HG03103 (cell line): ENCODE results near the gene CFAP68.
"Not testable (repeated sequence)": the region's sequence is repeated elsewhere in the genome, so short reads cannot be mapped to it uniquely, and the experiment has no call there.

Source experiments
- ATAC-seq: cut with Tn5 transposase; IDR thresholded peaks from one replicate; pipeline ENCODE4 v1.9.1; 2021; ENCODE audit warnings: low read depth; ENCODE audit not compliant: unreplicated experiment

Gene CFAP68

DNA sequence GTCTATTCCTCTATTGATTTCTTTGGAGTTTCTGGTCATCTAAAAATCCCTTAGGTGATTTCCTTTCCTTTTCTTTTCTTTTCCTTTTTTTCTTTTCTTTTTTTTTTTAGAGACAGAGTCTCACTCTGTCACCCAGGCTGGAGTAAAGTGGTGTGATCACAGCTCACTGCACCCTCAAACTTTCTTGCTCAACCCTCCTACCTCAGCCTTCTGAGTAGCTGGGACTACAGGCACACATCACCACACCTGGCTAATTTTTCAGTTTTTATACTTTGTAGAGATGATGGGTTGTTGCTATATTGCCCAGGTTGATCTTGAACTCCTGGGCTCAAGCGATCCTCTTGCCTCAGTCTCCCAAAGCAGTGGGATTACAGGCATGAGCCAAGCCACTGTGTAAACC lies 37.4 kb downstream of the CFAP68 start:
- no peak for ATAC-seq

- no peak for ATAC-seq
Observed at GRCh38 chr11:111917312-111917711, 38.0 kb downstream of the CFAP68 start.

- ATAC-seq, result no peak
Observed at GRCh38 chr11:111917788-111918187, 38.4 kb downstream of the CFAP68 start.

DNA sequence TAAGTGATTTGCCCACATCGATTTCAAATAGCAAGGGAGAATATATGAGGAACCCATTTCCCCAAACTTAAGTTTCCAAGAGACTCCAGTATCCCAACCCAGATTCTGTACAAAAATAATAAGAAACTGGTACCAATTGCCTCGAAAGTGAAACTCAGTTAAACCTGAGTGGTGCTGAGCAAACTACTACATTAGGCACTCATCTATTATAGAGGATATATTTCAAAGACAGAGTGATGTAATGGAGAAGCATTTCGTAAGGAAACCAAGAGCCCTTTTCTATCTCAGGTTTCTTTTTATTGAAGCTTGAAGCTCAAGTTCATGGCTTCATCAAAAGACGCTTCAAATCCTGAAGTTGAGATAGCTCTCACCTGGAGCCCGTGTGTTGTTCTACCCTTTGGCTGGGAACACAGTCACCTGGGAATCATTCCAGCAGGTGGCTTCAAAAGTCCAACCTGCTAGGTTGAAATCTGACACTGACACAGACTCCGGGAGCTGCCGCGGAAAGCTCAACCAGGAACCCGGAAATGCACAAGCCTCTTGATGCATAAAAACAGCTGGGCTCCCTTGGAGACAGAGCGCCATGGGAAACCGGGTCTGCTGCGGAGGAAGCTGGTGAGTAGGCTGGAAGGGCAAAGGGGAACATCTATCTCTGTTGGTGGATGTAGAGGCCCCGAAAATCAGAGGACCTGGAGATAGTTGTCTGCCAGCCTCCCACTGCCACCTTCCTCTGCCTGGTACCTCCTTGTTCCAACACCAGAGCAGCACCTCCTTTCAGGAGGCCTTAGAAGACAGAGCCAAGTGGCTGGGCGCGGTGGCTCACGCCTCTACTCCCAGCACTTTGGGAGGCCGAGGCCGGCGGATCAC lies 39.3 kb downstream of the CFAP68 start, which contains the start of gene C11orf52:
Gene C11orf52, plus strand, starts transcription at position 524 of the 867 bp plus-strand sequence. Its CDS starts 60 bp downstream, at position 584.
- ATAC-seq, result no peak

GRCh38 chr11:111920908-111921307 lies 41.6 kb downstream of the CFAP68 start:
- ATAC-seq, result no peak

GRCh38 chr11:111921541-111922230 lies 42.3 kb downstream of the CFAP68 start:
- no peak for ATAC-seq

GRCh38 chr11:111922803-111923202 lies 43.5 kb downstream of the CFAP68 start:
- ATAC-seq, result no peak

- no peak for ATAC-seq
Observed at GRCh38 chr11:111923351-111923788, 44.0 kb downstream of the CFAP68 start.

DNA sequence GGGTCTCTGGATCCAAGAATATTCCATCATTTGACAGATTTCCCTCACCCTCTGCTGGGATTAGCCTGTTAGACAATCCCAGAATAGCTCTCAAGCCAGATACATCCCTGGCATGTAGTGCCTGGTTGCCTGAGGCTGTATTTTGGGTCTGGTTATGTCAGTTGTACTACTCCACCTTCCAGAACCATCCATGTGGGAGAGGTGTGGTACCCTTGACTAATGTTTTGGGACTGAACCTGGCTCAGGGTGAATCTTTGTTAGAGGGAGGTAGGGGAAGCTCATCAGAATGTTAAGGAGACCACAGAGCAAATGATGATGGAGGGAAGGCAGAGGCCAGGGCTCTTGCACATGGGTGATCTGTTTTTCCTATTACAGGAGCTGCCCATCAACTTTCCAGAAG lies 44.6 kb downstream of the CFAP68 start:
- no peak for ATAC-seq

DNA sequence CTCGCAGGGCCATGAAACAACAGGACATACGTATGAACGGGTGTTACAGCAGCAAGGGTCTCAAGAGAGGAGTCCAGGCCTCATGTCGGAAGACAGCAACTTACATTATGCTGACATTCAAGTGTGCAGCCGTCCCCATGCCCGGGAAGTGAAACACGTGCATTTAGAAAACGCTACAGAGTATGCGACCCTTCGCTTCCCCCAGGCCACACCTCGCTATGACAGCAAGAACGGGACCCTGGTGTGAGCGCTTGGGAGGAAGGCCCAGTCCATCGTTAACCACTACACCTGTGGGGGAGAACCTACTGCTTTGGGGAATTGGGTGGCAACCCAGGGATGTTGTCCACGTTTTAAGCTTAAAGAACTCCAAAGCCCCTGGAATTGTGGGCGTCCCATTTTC lies 46.6 kb downstream of the CFAP68 start:
- ATAC-seq, result no peak

GRCh38 chr11:111926505-111927391 lies 47.4 kb downstream of the CFAP68 start:
- ATAC-seq, result peak; percentile 88

DNA sequence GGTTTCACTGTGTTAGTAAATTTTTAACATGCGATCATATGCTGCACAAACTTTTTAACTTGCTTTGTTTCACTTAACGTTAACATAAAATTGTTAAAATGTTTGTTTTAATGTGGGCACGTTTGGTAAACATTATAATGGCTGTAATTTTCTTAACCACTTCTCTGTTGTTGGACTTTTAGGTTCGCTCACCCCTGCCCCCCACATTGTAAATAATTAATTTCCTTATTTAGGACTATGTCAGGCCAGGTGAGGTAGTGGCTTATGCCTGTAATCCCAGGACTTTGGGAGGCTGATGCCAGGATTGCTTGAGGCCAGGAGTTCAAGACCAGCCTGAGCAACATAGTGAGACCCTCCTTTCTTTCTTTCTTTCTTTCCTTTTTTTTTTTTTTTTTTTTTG lies 51.1 kb downstream of the CFAP68 start:
- ATAC-seq, result no peak

DNA sequence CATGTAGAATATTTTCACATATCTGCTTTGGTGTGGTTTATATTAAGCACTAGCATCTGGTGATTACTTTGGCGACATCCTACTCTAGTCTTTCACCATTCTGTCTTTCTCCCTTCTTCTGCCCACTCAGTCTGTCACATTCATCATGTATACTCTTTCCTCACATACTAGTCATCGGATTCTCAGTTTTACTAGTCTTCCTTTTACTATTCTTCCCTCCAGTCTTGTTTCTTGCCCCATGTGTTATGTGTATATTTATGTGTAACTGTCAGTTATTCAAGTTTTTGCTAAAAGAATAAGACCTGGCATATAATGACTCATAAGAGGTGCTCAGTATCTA lies 53.2 kb downstream of the CFAP68 start:
- ATAC-seq, result no peak

DNA sequence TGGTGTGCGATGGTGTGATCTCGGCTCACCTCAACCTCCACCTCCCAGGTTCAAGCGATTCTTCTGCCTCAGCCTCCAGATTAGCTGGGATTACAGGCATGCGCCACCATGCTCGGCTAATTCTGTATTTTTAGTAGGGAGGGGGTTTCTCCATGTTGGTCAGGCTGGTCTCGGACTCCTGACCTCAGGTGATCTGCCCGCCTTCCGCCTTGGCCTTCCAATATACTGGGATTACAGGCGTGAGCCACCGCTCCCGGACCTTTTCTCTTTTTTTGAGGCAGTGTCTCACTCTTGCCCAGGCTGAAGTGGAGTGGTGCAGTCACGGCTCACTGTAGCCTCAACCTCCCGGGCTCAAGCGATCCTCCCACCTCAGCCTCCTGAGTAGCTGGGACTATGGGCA lies 53.8 kb downstream of the CFAP68 start:
- not testable (repeated sequence) for ATAC-seq

- ATAC-seq, result no peak
Observed at GRCh38 chr11:111933872-111934271, 54.5 kb downstream of the CFAP68 start.

DNA sequence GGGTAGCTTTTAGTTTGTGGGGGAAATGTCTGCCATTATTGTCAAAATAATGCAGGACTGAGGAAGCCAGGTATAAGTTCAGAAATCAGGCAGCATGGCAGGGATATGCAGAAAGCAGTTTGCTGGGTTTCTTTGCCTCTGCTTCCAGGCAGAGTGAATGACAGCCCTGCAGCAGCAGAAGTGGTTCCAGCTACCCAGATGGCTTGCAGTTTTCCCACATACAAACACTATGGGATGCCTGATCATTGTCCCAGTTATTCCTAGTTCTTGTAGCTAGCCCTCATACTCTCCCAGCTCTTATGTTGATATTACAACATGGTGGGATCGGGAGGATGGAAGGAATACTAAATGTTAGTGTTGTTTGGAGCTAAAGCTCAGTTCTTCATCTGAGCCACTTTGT lies 55.0 kb downstream of the CFAP68 start:
- no peak for ATAC-seq
